Smooth muscle cell (in vitro differentiated cells): ENCODE data around the gene RASA3. TPM values are rescaled to one million over a fixed set of nuclear protein-coding genes. Genes with fewer than 3 reads are reported as not detected.

Experiments
- DNase-seq: peaks from one replicate; lab custom pipeline; 2025; ENCODE audit not compliant: unreplicated experiment; lab: John Stamatoyannopoulos, UW
- H2AFZ ChIP-seq: fragments of 200-600 bp; sonication (generic); 2 replicates; pipeline ENCODE4 v1.6.0; 2016; ENCODE audit warnings: antibody characterized with exemption, low read depth, mild to moderate bottlenecking
- H3F3A ChIP-seq: fragments of 200-600 bp; sonication (generic); 2 replicates; pipeline ENCODE4 v1.6.0; 2017; ENCODE audit warnings: antibody characterized with exemption, low read depth
- H3K27ac ChIP-seq: fragments of 200-600 bp; sonication (generic); 2 replicates; pipeline ENCODE4 v1.5.1; 2016; ENCODE audit warnings: low read depth, mild to moderate bottlenecking
- H3K27me3 ChIP-seq: fragments of 200-600 bp; sonication (generic); 2 replicates; pipeline ENCODE4 v1.6.1; 2016; ENCODE audit warnings: low read depth, mild to moderate bottlenecking
- H3K36me3 ChIP-seq: fragments of 200-600 bp; sonication (generic); 2 replicates; pipeline ENCODE4 v1.5.1; 2016; ENCODE audit warnings: low read depth
- H3K4me1 ChIP-seq: fragments of 200-600 bp; sonication (generic); 2 replicates; pipeline ENCODE4 v1.5.1; 2016; ENCODE audit warnings: low read depth
- H3K4me2 ChIP-seq: fragments of 200-600 bp; sonication (generic); 2 replicates; pipeline ENCODE4 v1.6.0; 2016; ENCODE audit warnings: mild to moderate bottlenecking
- H3K4me3 ChIP-seq: fragments of 200-600 bp; sonication (generic); 2 replicates; pipeline ENCODE4 v1.5.1; 2016; ENCODE audit warnings: mild to moderate bottlenecking
- H3K79me2 ChIP-seq: fragments of 200-600 bp; sonication (generic); 2 replicates; pipeline ENCODE4 v1.6.0; 2016; ENCODE audit warnings: low read depth, mild to moderate bottlenecking
- H3K9ac ChIP-seq: fragments of 200-600 bp; sonication (generic); 2 replicates; pipeline ENCODE4 v1.6.0; 2016; ENCODE audit warnings: low read depth
- H3K9me3 ChIP-seq: fragments of 200-600 bp; sonication (generic); replicated peaks from 2 replicates; pipeline ENCODE4 v1.5.1; 2016; ENCODE audit warnings: low read depth
- H4K20me1 ChIP-seq: fragments of 200-600 bp; sonication (generic); 2 replicates; pipeline ENCODE4 v1.6.0; 2016; ENCODE audit warnings: low read depth
- WGBS: methylation state at CpG from one replicate; pipeline ENCODE4 v1.1.7; 2016; ENCODE audit warnings: low lambda C conversion rate; 5-methylcytosine and 5-hydroxymethylcytosine counted together
- polyA plus RNA-seq: library from polyadenylated mRNA; unstranded; fragments of >200 nt; fragmentation: Nextera tagmentation; extraction: Ambion mirVana; gene quantifications from 2 replicates; pipeline ENCODE4 v1.2.1, GENCODE V29; 2016
- total RNA-seq: library from RNA; depleted of rRNA; stranded (reverse); fragments of >200 nt; gene quantifications from 2 replicates; pipeline ENCODE4 v1.2.3, GENCODE V29; 2014
- TF ChIP-seq, protein P1 (sequence below): fragments of 200-600 bp; sonication (generic); IDR thresholded peaks from 2 replicates; pipeline ENCODE4 v1.5.1; 2017; ENCODE audit warnings: borderline replicate concordance, mild to moderate bottlenecking, antibody characterized with exemption; ENCODE audit not compliant: insufficient read depth, poor library complexity, severe bottlenecking

Gene RASA3
- total and polyA plus RNA-seq, 2 experiments from 2014 or later, result 21.3 to 26.8 TPM

DNA sequence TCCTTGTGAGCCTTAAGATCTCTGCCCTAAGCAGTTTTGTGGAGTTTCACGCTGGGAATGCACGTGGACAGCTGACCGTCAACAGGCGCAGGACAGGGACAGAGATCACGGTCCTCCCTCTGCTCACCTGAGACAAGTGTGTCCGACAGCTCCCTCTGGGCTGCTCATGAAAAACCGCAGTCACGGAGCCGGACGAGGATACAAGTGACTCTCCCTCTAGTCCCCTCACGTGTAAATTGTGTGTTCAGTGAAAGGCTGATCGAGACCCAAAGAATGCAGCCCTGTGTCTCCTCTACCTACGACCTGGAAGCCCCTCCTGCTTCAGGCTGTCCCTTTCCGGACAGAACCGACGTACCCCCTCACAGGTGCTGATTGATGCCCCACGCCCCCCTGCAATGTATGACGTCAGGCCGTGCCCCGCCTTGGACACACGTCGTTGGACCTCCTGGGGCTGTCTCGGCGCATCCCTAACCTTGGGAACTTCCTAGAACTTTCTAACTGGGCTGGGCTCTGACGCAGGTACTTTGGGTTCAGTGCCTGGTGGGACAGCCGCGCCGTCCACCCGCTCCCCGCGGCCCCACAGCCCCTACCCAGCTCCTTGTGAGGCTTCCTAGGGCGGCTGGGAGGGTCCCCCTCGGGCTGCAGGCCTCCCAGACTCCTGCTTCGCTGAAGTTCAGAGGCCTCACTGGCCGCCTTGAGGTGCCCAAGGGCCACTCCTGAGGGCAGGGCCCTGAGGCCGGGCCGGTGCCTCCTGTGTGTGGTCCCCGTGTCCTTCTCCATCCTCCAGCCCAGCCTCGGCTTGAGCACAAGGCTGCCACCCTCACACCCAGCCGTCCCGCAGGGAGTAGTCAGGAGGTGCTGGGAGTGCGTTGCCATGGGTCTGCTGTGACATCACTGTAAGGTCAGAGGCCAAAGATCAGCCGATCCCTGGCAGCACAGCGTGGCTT lies 158.9 kb downstream of the RASA3 start, which contains the start of gene C13orf46:
C13orf46 (minus strand) TSS at position 859 of the 947 bp plus-strand sequence; CDS start at position 780, 79 bp downstream.
- no peaks in the 10 kb centered on the region for H3K79me2 ChIP-seq

DNA sequence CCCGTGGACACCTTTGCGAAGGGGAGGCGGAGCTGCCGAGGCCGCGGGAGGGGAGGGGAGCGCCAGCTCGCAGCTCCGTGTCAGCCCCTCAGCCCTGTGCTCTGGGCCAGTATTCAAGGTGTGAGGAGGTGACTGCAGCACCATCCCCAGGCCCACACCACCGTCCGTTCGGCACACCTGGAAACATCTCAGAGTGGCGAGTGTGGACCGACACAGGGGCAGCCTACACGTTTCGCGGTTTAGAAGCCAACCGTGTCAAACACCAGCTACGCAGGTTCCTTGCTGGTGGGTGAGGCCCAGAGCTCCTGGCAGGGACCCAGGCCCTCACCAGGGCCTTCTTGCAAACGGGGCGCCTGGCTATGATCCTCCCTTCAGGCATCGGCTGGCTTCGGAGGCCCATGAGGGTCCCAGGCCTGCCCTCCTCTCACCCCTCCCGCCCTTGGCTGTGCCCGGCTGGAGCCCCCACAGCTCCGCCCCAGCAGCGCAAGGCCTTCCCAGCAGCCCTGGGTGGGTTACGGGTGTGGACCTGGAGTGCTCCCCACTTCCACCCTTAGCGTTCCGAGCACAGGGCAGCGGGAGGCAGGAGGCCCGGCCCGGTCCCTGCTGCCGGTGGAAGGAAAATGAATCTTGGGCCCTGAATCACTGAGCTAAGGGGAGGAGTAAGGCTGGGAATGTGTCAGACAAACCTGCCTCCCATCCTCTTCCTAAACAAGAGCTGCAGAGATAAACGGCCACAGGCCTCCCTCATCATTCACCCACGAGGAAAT lies 159.8 kb downstream of the RASA3 start:
- H3K27ac ChIP-seq, result no peak overlapping the region
- H3K36me3 ChIP-seq, result no peaks in the 10 kb centered on the region
- no peak overlapping the region for H3K4me3 ChIP-seq
- no peak overlapping the region for H2AFZ ChIP-seq
- H3K9me3 ChIP-seq, result no peaks in the 10 kb centered on the region
- TF ChIP-seq, protein P1, sequence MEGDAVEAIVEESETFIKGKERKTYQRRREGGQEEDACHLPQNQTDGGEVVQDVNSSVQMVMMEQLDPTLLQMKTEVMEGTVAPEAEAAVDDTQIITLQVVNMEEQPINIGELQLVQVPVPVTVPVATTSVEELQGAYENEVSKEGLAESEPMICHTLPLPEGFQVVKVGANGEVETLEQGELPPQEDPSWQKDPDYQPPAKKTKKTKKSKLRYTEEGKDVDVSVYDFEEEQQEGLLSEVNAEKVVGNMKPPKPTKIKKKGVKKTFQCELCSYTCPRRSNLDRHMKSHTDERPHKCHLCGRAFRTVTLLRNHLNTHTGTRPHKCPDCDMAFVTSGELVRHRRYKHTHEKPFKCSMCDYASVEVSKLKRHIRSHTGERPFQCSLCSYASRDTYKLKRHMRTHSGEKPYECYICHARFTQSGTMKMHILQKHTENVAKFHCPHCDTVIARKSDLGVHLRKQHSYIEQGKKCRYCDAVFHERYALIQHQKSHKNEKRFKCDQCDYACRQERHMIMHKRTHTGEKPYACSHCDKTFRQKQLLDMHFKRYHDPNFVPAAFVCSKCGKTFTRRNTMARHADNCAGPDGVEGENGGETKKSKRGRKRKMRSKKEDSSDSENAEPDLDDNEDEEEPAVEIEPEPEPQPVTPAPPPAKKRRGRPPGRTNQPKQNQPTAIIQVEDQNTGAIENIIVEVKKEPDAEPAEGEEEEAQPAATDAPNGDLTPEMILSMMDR, result no peak
- no peaks in the 10 kb centered on the region for H3K4me1 ChIP-seq
- H4K20me1 ChIP-seq, result peaks cover 10% of the 10 kb centered on the region
- H3K27me3 ChIP-seq, result no peaks in the 10 kb centered on the region
- H3K9ac ChIP-seq, result no peak overlapping the region
- no peak for DNase-seq
- WGBS, result 95% methylated on average over 36 of the region's 36 CpGs
- H3F3A ChIP-seq, result no peaks in the 10 kb centered on the region
- H3K4me2 ChIP-seq, result no peak overlapping the region
- H3K79me2 ChIP-seq, result no peaks in the 10 kb centered on the region

More for the DNA sequence above, 158.9 kb downstream of the RASA3 start, which contains the start of gene C13orf46:
- TF ChIP-seq, protein P1, result no peak
- no peak within 1 kb of the TSS for H3K27ac ChIP-seq
- no peaks in the 10 kb centered on the region for H3K27me3 ChIP-seq
- H3K9me3 ChIP-seq, result no peaks in the 10 kb centered on the region
- no peaks in the 10 kb centered on the region for H3K4me1 ChIP-seq
- no peak within 1 kb of the TSS for H3K4me2 ChIP-seq
- 92% methylated on average over 44 of the region's 44 CpGs for WGBS
- H3K36me3 ChIP-seq, result no peaks in the 10 kb centered on the region
- H2AFZ ChIP-seq, result no peak within 1 kb of the TSS
- peaks cover 14% of the 10 kb centered on the region for H4K20me1 ChIP-seq
- H3F3A ChIP-seq, result no peaks in the 10 kb centered on the region
- DNase-seq, result no peak
- no peak within 1 kb of the TSS for H3K4me3 ChIP-seq
- H3K9ac ChIP-seq, result no peak within 1 kb of the TSS

- DNase-seq, result no peak
- H3K9me3 ChIP-seq, result no peaks in the 10 kb centered on the region
- H3K9ac ChIP-seq, result no peak overlapping the region
- no peak overlapping the region for H3K4me2 ChIP-seq
- TF ChIP-seq, protein P1, result no peak
- H3F3A ChIP-seq, result no peaks in the 10 kb centered on the region
- H3K27ac ChIP-seq, result no peak overlapping the region
- H3K36me3 ChIP-seq, result no peaks in the 10 kb centered on the region
- H3K4me3 ChIP-seq, result no peak overlapping the region
- H3K79me2 ChIP-seq, result no peaks in the 10 kb centered on the region
- H3K27me3 ChIP-seq, result no peaks in the 10 kb centered on the region
- H4K20me1 ChIP-seq, result peaks cover under 1% of the 10 kb centered on the region
- no peak overlapping the region for H2AFZ ChIP-seq
- WGBS, result 94% methylated on average over 36 of the region's 36 CpGs
- no peaks in the 10 kb centered on the region for H3K4me1 ChIP-seq
Measured at GRCh38 chr13:113971471-113972231, 160.8 kb downstream of the RASA3 start.
